ENCODE results near the gene RFTN2.

GRCh38 chr2:197706839-197707207, 31.4 kb upstream of the RFTN2 start:
- TF ChIP-seq POLR2A (IDR thresholded peaks at IDR 0.05), result no peak
- TF ChIP-seq, protein P1, sequence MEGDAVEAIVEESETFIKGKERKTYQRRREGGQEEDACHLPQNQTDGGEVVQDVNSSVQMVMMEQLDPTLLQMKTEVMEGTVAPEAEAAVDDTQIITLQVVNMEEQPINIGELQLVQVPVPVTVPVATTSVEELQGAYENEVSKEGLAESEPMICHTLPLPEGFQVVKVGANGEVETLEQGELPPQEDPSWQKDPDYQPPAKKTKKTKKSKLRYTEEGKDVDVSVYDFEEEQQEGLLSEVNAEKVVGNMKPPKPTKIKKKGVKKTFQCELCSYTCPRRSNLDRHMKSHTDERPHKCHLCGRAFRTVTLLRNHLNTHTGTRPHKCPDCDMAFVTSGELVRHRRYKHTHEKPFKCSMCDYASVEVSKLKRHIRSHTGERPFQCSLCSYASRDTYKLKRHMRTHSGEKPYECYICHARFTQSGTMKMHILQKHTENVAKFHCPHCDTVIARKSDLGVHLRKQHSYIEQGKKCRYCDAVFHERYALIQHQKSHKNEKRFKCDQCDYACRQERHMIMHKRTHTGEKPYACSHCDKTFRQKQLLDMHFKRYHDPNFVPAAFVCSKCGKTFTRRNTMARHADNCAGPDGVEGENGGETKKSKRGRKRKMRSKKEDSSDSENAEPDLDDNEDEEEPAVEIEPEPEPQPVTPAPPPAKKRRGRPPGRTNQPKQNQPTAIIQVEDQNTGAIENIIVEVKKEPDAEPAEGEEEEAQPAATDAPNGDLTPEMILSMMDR (IDR thresholded peaks at IDR 0.05 in 4 of 5, conservative IDR thresholded peaks at IDR 0.05 in 1 of 5), result no peak
